Trophoblast cell (in vitro differentiated cells and primary cell): ENCODE results near the gene AFF2. TPM values are rescaled to one million over a fixed set of nuclear protein-coding genes. Genes with fewer than 3 reads are reported as not detected.

Source experiments
- DNase-seq, 2 donors: peaks; one replicate each; pipeline ENCODE4 v3.0.0-alpha.2; 2016
- H2AFZ ChIP-seq: 2 replicates; pipeline ENCODE4 v1.6.1; 2013; ENCODE audit warnings: low read length, moderate library complexity, mild to moderate bottlenecking; ENCODE audit not compliant: insufficient read depth, poor library complexity
- H2AK5ac ChIP-seq: 2 replicates; pipeline ENCODE4 v1.6.1; 2013; ENCODE audit warnings: mild to moderate bottlenecking, low read length
- H2BK120ac ChIP-seq: 2 replicates; pipeline ENCODE4 v1.6.1; 2013; ENCODE audit warnings: low read length, mild to moderate bottlenecking, moderate library complexity; ENCODE audit not compliant: insufficient read depth, poor library complexity
- H2BK12ac ChIP-seq: 2 replicates; pipeline ENCODE4 v1.6.1; 2013; ENCODE audit warnings: mild to moderate bottlenecking, low read length, moderate library complexity
- H2BK5ac ChIP-seq: 2 replicates; pipeline ENCODE4 v1.6.1; 2013; ENCODE audit warnings: low read length, low read depth, moderate library complexity, mild to moderate bottlenecking; ENCODE audit not compliant: poor library complexity
- H3K14ac ChIP-seq: 2 replicates; pipeline ENCODE4 v1.6.1; 2013; ENCODE audit warnings: mild to moderate bottlenecking, low read length
- H3K18ac ChIP-seq: 2 replicates; pipeline ENCODE4 v1.6.1; 2013; ENCODE audit warnings: mild to moderate bottlenecking, low read length
- H3K23ac ChIP-seq: 2 replicates; pipeline ENCODE4 v1.6.1; 2013; ENCODE audit warnings: low read length
- H3K27ac ChIP-seq: 2 replicates; pipeline ENCODE4 v1.5.1; 2013; ENCODE audit warnings: low read depth, mild to moderate bottlenecking, inconsistent platforms, low read length, moderate library complexity
- H3K27me3 ChIP-seq: 2 replicates; pipeline ENCODE4 v1.6.1; 2013; ENCODE audit warnings: inconsistent platforms, mild to moderate bottlenecking, low read length, moderate library complexity; ENCODE audit not compliant: insufficient read depth
- H3K36me3 ChIP-seq, 2 experiments: 1 replicate in 1 of 2; 2 replicates in 1 of 2; pipeline ENCODE4 v1.6.1; 2013; ENCODE audit warnings: low read length in 2 of 2, mild to moderate bottlenecking in 2 of 2, moderate library complexity in 1 of 2; ENCODE audit not compliant: insufficient read depth in 2 of 2, control insufficient read depth in 1 of 2
- H3K4ac ChIP-seq: 2 replicates; pipeline ENCODE4 v1.6.1; 2013; ENCODE audit warnings: low read depth, mild to moderate bottlenecking, low read length, moderate library complexity
- H3K4me1 ChIP-seq, 2 experiments: 1 replicate in 1 of 2; 2 replicates in 1 of 2; pipeline ENCODE4 v1.6.1; 2013; ENCODE audit warnings: low read length in 2 of 2, mild to moderate bottlenecking in 2 of 2, moderate library complexity in 1 of 2; ENCODE audit not compliant: insufficient read depth in 2 of 2, control insufficient read depth in 1 of 2
- H3K4me2 ChIP-seq: 2 replicates; pipeline ENCODE4 v1.6.1; 2013; ENCODE audit warnings: inconsistent platforms, mild to moderate bottlenecking, low read length, moderate library complexity
- H3K4me3 ChIP-seq: 2 replicates; pipeline ENCODE4 v1.5.1; 2013; ENCODE audit warnings: mild to moderate bottlenecking, low read depth, low read length, inconsistent platforms
- H3K79me1 ChIP-seq: one replicate; pipeline ENCODE4 v1.6.1; 2013; ENCODE audit warnings: low read length
- H3K79me2 ChIP-seq: 2 replicates; pipeline ENCODE4 v1.6.1; 2013; ENCODE audit warnings: low read length, mild to moderate bottlenecking; ENCODE audit not compliant: control insufficient read depth, insufficient read depth, poor library complexity
- H3K9ac ChIP-seq: 2 replicates; pipeline ENCODE4 v1.6.1; 2013; ENCODE audit warnings: mild to moderate bottlenecking, low read length
- H3K9me3 ChIP-seq: 2 replicates; pipeline ENCODE4 v1.6.1; 2013; ENCODE audit warnings: low read depth, mild to moderate bottlenecking, control low read depth, inconsistent platforms, low read length; ENCODE audit not compliant: insufficient read depth
- H4K12ac ChIP-seq: 2 replicates; pipeline ENCODE4 v1.6.1; 2013; ENCODE audit warnings: low read depth, mild to moderate bottlenecking, low read length, moderate library complexity
- H4K8ac ChIP-seq: 2 replicates; pipeline ENCODE4 v1.6.1; 2013; ENCODE audit warnings: low read depth, mild to moderate bottlenecking, low read length, moderate library complexity
- H4K91ac ChIP-seq: one replicate; pipeline ENCODE4 v1.6.1; 2013; ENCODE audit warnings: low read depth, mild to moderate bottlenecking, low read length, moderate library complexity
- WGBS: extraction: QIAGEN DNeasy Blood & Tissue Kit; methylation state at CpG from one replicate; pipeline ENCODE4 v1.1.7; 2013; ENCODE audit warnings: missing lambda C conversion rate; ENCODE audit not compliant: insufficient read length, insufficient coverage; ENCODE audit errors: extremely low coverage; 5-methylcytosine and 5-hydroxymethylcytosine counted together
- polyA plus RNA-seq: library from polyadenylated mRNA; stranded (reverse); fragments of 200-250 nt; gene quantifications from 2 replicates; pipeline ENCODE4 v1.2.3, GENCODE V29; 2013

AFF2 gene
- polyA plus RNA-seq: 2.0 TPM in 2 replicates

DNA sequence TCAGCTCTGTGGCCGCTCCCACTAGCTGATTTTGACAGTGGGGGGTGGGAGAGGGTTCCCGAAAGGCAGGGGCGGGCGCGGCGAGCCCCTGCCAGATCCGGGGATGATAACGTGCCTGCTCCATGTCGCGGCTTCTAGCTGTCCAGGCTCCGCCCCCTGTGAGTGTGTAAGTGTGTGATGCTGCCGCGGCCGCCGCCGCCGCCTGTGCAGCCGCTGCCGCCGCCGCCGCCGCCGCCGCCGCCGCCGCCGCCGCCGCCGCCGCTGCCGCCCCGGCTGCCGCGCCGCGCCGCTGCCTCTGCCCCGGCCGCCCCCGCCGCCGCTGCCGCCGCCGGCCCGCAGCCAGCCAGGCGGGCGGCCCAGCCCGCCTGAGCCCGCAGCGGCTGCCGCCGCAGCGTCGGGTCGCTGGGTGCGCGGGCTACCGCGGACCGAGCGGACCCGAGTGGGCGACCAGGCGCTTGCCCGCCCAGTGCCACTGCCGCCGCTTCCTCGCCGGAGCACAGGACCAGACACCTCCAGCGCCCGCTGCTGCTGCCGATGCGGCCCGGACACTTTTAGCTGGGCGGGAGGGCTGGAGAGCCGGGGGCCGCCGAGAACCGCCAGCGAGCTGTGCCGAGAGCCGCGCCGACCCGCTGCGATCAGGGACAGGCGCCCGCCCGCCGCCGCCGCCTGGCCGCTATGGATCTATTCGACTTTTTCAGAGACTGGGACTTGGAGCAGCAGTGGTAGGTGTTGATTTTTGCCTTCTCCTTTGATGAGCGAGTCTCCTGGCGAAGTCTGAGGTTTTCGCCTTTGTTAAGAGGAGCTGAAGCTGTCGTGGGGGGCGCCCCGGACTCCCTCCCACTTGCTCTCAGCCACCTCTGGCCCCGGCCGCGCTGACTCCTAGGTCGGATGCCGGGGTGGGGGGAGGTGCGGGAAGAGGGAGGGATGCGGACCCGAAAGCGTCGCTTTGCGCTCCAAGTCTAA, at the start of gene AFF2:
TSS of gene AFF2 (plus strand) at position 195 of the 963 bp plus-strand sequence. CDS start at position 676, 481 bp downstream.
- no CpG with 5 or more reads among the region's 115 CpGs for WGBS
- H3K9me3 ChIP-seq: no peaks in the 10 kb centered on the region
- peak within 1 kb of the TSS; percentile 74 for H3K4me3 ChIP-seq
- H2BK120ac ChIP-seq: no peak within 1 kb of the TSS
- no peak within 1 kb of the TSS for H4K8ac ChIP-seq
- peak within 1 kb of the TSS; percentile 78 for H3K4me2 ChIP-seq
- H3K79me1 ChIP-seq: no peaks in the 10 kb centered on the region
- no peak within 1 kb of the TSS for H4K91ac ChIP-seq
- no peak within 1 kb of the TSS for H2AFZ ChIP-seq
- no peak within 1 kb of the TSS for H2BK12ac ChIP-seq
- no peak within 1 kb of the TSS for H4K12ac ChIP-seq
- H3K14ac ChIP-seq: no peak within 1 kb of the TSS
- no peak within 1 kb of the TSS for H2AK5ac ChIP-seq
- no peak within 1 kb of the TSS for H2BK5ac ChIP-seq
- DNase-seq: peak in 1 of 2 donors; percentile 23
- H3K18ac ChIP-seq: no peak within 1 kb of the TSS
- no peak within 1 kb of the TSS for H3K23ac ChIP-seq
- H3K9ac ChIP-seq: no peak within 1 kb of the TSS
- no peaks in the 10 kb centered on the region for H3K79me2 ChIP-seq
- H3K27me3 ChIP-seq: no peaks in the 10 kb centered on the region
- H3K4ac ChIP-seq: no peak within 1 kb of the TSS
- H3K4me1 ChIP-seq: peaks cover 0 to 2% of the 10 kb centered on the region in 2 experiments
- no peaks in the 10 kb centered on the region for H3K36me3 ChIP-seq
- no peak within 1 kb of the TSS for H3K27ac ChIP-seq

DNA sequence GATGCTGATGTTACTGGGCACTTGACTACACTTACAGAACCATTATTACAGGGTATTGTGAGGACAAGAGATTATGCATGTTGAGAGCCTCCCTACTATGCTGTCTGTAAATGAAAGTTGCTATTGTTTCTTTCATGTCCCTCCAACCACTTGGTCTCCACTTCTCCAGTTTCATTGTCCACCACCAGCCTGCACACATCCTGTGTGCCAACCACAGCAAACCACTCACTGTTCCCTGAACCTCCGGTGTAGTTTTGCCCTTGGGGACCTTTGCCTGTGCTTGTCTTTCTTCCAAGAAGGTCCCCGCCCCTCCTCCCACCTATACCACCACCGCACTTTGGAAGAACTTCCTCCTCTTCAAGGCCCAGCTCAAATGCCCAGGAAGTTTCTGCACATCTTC, 43.1 kb upstream of the AFF2 start:
- Histone ChIP-seq H3K4me1 (no peaks in the 10 kb centered on the region), H4K91ac (no peak overlapping the region), H3K9me3 (no peaks in the 10 kb centered on the region), H2AK5ac (no peak overlapping the region), H3K27ac (no peak overlapping the region), H3K4me2 (no peak overlapping the region), H3K14ac (no peak overlapping the region), H3K4ac (no peak overlapping the region), H2BK120ac (no peak overlapping the region), H2BK12ac (no peak overlapping the region), H3K27me3 (no peaks in the 10 kb centered on the region), H3K23ac (no peak overlapping the region), H3K79me1 (no peaks in the 10 kb centered on the region), H3K4me3 (no peak overlapping the region), H3K9ac (no peak overlapping the region), H2BK5ac (no peak overlapping the region), H3K18ac (no peak overlapping the region), H4K8ac (no peak overlapping the region), H3K79me2 (no peaks in the 10 kb centered on the region), H3K36me3 (no peaks in the 10 kb centered on the region), H2AFZ (no peak overlapping the region), H4K12ac (no peak overlapping the region)
- DNase-seq: no peak
- no CpG with 5 or more reads among the region's 3 CpGs for WGBS

- Histone ChIP-seq H4K8ac (no peak overlapping the region), H2BK120ac (no peak overlapping the region), H2BK12ac (no peak overlapping the region), H3K14ac (no peak overlapping the region), H3K18ac (no peak overlapping the region), H4K12ac (no peak overlapping the region), H3K4me1 (no peaks in the 10 kb centered on the region), H3K4me2 (no peak overlapping the region), H3K36me3 (no peaks in the 10 kb centered on the region), H2AFZ (no peak overlapping the region), H3K79me2 (no peaks in the 10 kb centered on the region), H3K4ac (no peak overlapping the region), H3K23ac (no peak overlapping the region), H2AK5ac (no peak overlapping the region), H3K9ac (no peak overlapping the region), H3K79me1 (no peaks in the 10 kb centered on the region), H3K27ac (no peak overlapping the region), H3K4me3 (no peak overlapping the region), H2BK5ac (no peak overlapping the region), H4K91ac (no peak overlapping the region), H3K9me3 (no peaks in the 10 kb centered on the region), H3K27me3 (no peaks in the 10 kb centered on the region)
- WGBS: no CpG with 5 or more reads among the region's 4 CpGs
- DNase-seq: no peak
Observed at GRCh38 chrX:148459343-148459742, 41.1 kb upstream of the AFF2 start.

DNA sequence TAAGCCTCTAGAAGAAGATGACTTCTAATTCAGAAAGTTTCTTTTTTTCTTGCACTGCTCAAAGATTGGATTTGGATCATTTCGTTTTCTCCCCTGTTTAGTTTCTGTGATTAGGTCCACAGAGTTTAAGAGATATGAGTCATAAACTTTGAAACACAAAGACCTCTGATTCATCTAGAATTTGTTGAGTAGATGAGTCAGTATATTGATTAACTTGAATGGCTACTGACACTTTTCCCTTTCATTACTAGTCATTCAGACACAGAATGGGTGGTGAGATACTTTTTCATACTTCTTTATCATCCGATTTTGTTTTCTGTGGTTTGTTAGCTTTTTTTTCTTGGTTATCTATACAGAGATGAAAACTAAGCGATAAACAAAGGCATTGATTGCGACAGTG, 34.1 kb upstream of the AFF2 start:
- no peak for DNase-seq
- no peaks in the 10 kb centered on the region for H3K79me2 ChIP-seq
- no peak overlapping the region for H3K27ac ChIP-seq
- H3K14ac ChIP-seq: no peak overlapping the region
- no peak overlapping the region for H3K4me3 ChIP-seq
- H3K4ac ChIP-seq: no peak overlapping the region
- H3K4me1 ChIP-seq: no peaks in the 10 kb centered on the region
- H3K9ac ChIP-seq: no peak overlapping the region
- H3K4me2 ChIP-seq: no peak overlapping the region
- no peaks in the 10 kb centered on the region for H3K9me3 ChIP-seq
- no peak overlapping the region for H2BK5ac ChIP-seq
- H2BK120ac ChIP-seq: no peak overlapping the region
- no peak overlapping the region for H4K91ac ChIP-seq
- no peaks in the 10 kb centered on the region for H3K79me1 ChIP-seq
- no peak overlapping the region for H2AK5ac ChIP-seq
- no peak overlapping the region for H4K8ac ChIP-seq
- no peak overlapping the region for H2BK12ac ChIP-seq
- H4K12ac ChIP-seq: no peak overlapping the region
- no peak overlapping the region for H3K18ac ChIP-seq
- H3K36me3 ChIP-seq: no peaks in the 10 kb centered on the region
- WGBS: no CpG with 5 or more reads among the region's 4 CpGs
- H3K27me3 ChIP-seq: no peaks in the 10 kb centered on the region
- no peak overlapping the region for H2AFZ ChIP-seq
- no peak overlapping the region for H3K23ac ChIP-seq
